Kidney capillary endothelial cell (primary cell): ENCODE results near the gene INSL3.
"Not testable (repeated sequence)": the region's sequence is repeated elsewhere in the genome, so short reads cannot be mapped to it uniquely, and the experiment has no call there.

ENCODE experiments used
- DNase-seq: peaks from one replicate; pipeline ENCODE4 v3.0.0-alpha.2; 2018; ENCODE audit warnings: low spot score

Gene INSL3

DNA sequence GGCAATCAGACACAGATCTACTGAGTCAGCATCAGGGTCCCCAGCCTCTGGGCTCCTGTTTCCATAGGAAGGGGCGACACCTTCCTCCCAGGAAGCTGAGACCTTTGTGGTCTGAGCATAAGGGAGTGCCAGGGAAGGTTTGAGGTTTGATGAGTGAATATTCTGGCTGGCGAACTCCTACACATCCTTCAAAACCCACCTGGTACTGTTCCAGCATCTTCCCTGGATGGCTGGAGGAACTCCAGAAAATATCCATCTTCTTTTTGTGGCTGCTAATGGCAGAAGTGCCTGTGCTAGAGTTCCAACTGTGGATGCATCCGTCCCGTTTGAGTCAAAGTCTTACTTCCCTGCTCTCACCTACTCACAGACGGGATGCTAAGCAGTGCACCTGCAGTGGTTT, 9.2 kb downstream of the INSL3 start:
- DNase-seq = no peak

DNA sequence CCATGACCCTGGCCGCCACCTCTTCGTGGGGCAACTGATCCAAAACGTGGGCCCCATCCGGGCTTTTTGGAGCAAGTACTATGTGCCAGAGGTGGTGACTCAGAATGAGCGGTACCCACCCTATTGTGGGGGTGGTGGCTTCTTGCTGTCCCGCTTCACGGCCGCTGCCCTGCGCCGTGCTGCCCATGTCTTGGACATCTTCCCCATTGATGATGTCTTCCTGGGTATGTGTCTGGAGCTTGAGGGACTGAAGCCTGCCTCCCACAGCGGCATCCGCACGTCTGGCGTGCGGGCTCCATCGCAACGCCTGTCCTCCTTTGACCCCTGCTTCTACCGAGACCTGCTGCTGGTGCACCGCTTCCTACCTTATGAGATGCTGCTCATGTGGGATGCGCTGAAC, 9.6 kb downstream of the INSL3 start:
- no peak for DNase-seq

DNA sequence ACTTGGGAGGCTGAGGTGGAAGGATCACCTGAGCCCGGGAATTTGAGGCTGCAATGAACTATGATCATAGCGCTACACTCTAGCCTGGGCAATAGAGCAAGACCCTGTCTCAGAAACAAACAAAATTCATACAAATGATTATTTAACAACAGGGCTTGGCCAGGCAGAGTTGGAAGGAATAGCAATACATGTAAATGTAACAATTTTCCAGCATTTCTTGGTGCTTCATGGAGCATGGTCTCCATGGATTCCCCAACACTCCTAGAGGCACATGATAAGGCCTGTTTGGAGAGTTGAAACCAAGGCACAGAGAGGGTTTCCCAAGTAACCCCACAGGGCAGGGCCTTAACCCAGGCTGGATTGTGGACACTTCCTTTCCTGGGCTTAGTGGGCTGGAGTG, 10.2 kb downstream of the INSL3 start:
- DNase-seq = no peak

DNA sequence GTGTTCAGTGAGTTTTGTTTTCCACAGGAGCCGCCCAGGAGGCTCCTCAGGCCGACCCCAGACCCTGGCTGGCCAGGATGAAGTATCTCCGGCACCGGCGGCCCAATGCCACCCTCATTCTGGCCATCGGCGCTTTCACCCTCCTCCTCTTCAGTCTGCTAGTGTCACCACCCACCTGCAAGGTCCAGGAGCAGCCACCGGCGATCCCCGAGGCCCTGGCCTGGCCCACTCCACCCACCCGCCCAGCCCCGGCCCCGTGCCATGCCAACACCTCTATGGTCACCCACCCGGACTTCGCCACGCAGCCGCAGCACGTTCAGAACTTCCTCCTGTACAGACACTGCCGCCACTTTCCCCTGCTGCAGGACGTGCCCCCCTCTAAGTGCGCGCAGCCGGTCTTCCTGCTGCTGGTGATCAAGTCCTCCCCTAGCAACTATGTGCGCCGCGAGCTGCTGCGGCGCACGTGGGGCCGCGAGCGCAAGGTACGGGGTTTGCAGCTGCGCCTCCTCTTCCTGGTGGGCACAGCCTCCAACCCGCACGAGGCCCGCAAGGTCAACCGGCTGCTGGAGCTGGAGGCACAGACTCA, 13.5 kb downstream of the INSL3 start:
- no peak for DNase-seq

DNA sequence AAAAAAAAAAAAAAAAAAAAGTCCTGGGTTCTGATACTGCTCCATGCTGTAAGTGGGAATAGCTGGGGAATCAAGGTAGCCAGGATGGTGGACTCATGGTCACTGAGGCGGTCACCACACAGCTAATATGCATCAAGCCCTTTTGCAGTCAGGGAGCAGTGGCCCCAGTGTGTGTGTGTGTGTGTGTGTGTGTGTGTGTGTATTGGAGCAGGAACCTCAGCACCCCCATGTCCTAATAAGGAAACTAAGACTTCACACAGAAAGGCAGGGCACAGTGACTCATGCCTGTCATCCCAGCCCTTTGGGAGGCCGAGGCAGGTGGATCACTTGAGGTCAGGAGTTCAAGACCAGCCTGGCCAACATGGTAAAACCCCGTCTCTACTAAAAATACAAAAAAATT, 14.4 kb downstream of the INSL3 start:
- DNase-seq = no peak

DNA sequence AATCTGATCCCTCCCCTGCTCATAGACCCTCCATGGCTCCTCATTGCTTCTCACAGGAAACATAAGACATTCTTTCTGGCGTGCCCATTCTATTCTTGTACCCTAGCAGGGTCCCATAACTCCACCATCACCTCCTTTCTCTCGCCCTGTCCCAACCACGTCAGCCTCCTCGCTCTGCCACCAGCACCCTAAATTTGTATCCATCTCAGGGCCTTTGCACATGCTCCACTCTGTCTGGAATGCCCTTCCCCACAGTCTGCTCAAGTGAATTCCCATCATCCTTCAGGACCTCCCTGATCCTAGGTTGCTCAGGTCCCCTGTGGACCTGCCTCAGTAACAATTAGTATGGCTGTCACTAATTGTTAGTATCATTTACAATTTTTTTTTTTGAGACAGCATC, 15.9 kb downstream of the INSL3 start:
- DNase-seq = no peak

DNA sequence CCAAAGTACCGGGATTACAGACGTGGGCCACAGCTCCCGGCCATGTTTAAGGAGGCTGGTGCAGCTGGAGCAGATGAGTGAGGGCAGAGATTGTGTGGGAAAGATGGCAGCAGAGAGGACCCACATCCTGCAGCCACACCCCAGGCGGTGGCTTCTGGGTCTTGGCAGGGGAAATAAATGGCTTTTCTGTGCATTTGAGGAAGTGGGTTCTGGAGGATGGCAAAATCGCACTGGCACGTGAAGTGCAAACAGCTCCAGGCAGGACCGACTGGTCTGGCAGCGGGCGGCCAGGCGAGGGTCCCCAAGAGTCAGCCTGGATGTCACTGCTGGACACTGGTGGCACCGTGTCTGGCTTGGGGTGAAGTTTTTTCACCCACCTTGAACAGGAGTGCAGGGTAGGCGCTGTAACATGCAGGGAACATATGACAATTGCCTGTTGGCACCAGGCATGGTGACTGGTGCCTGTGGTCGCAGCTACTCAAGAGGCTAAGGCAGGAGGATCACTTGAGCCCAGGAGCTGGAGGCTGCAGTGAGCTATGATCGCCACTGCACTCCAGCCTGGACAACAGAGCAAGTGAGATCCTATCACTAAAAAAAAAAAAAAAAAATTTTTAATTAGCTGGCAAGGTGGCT, 17.9 kb downstream of the INSL3 start:
- DNase-seq = no peak

DNA sequence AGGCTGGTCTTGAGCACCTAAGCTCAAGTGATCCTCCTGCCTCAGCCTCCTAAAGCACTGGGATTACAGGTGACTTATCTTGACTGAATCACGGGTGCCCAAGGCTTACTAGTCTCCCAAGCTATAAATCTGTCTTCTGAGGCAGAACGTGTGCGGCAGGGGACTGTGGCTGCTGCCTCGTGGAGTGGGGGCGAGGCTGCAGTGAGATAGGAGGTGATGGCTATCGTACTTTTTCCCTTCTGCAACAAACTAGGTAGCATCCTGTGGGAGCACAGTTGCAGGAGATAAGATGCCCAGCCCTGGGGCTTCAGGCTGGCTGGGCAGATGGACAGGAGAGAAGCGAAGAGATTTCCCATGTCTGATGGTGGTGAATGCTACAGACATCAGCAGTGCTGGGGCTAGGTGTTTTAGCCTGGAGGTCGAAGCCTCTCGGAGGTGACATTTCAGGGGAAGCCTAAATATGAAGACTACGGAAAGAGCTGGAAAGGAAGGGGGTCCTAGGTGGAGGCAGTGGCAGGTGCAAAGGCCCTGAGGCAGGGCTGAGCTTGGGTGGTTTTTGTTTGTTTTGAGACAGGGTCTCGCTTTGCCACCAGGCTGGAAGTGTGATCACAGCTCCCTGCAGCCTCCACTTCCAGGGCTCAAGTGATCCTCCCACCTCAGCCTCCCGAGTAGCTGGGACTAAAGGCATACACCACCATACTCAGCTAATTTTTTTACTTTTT, 19.0 kb downstream of the INSL3 start:
- no peak for DNase-seq

DNA sequence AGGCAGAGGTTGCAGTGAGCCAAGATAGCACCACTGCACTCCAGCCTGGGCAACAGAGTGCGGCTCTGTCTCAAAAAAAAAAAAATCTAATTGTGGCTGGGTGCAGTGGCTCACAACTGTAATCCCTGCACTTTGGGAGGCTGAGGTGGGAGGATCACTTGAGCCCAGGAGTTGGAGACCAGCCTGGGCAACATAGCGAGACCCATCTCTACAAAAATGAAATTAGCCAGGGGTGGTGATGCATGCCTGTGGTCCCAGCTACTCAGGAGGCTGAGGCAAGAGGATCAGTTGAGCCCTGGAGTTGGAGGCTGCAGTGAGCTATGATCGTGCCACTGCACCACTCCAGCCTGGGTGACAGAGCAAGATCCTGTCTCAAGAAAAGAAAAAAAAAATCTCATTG, 22.7 kb downstream of the INSL3 start:
- DNase-seq = not testable (repeated sequence)

DNA sequence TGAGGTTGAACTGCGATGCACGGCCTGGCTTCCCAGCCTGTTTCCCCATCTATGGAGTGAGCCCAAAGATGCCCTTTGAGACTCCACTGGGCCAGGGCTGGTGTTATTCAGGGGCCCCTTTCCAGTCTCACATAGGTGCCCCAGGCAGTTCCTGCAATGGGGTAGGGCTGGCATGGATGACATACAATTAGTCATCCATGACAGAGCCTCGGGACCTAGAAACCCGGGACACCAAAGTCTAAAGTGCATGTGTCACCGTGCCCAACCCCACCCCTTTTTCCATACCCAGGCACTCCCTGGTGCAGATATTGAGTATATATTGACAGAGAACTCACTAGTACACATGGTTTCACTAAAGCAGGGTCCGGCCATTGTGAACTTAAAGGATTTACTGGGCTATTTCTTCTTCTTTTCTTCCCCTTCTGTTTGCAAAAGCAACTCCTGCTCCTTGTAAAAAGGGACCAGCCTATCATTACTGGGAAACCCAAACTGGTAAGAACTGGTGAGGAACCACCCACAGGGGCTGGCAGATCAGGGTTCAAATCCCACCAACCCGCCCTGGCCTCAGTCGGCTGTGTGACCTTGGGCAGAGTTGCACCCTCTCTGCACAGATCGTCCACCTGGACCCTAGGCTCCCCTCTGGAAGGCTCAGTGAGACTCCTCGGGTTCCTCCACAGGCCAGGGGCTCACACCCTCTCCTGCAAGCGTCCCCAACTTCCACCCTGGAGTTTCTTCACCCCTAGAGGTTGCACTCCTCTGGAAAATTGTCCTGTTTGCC, 23.7 kb downstream of the INSL3 start:
- no peak for DNase-seq

DNA sequence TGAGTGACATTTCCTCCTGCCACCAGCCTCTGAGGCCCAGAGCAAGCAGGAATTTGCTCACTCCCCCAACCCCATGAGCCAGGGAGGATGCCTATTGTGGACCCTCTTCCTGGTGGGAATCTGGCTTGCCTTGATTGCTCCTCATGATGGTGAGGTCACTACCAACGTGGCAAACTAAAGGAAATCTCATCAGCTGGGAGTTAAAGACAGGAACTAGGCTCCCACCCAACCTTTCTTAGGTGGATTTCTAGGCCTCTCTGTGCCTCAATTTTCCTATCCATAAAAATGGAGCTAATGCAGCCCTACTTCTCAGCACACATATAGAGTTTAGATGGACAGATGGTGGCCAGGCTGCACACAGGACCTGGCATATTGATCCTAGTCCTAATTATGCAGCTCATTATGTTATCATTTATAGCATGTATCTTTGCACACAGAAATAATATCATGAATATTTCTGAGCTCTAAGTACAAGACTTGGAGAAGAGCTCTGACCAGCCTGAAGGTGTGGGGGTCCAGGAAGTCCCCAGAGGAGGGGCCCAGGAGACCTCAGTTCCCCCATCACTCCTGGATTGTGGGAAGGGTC, 24.4 kb downstream of the INSL3 start:
- DNase-seq = no peak

DNA sequence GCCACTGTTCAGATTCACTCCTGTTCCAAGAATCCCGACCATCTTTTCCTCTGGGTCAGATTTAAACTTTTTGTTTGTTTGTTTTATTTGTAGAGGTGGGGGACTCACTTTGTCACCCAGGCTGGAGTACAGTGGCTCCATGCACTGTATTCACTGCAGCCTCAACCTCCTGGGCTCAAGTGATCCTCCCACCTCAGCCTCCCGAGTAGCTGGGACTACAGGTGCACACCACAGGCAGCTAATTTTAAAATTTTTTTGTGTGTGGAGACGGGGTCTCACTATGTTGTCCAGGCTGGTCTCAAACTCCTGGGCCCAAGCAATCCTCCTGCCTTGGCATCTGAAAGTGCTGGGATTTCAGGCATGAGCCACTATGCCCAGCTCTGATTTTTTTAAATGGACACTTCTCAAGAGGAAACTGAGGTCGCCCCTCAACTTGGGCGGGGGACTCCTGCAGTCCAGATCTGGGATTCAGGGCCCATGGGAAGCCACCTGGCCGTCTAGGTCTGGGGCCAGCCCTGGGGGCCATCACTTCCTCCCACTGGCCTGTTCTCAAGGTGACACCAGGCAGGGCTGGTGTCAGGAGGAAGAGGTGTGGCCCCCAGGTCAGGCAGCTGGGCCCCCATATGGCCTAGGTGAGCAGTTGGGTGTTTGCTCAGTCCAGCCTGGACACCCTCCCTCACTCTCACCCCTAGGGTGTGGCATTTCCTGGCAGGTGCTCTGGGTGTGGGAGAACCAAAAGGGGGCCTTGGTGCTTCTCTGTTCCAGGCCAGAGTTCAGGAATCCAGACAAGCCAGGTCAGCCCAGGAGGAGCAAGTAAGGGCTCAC, 25.1 kb downstream of the INSL3 start:
- DNase-seq = no peak

DNA sequence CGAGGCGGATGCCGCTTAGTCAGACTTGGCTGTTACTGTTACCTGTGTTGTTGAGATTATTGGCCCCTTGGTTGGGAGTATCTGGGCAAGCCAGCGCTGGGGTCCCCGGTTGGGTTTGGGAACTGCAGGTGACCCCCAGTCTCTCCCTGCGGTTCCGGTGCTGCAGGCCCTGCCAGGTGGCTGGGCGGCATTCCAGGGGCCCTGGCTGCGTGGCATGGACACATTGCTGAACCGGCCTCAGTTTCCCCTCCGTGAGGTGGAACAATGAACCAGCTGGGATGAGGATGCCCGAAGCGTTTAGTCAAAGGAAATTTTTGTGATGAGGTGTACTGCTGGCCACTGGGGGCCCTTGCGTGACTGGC, 25.8 kb downstream of the INSL3 start:
- DNase-seq = no peak

DNA sequence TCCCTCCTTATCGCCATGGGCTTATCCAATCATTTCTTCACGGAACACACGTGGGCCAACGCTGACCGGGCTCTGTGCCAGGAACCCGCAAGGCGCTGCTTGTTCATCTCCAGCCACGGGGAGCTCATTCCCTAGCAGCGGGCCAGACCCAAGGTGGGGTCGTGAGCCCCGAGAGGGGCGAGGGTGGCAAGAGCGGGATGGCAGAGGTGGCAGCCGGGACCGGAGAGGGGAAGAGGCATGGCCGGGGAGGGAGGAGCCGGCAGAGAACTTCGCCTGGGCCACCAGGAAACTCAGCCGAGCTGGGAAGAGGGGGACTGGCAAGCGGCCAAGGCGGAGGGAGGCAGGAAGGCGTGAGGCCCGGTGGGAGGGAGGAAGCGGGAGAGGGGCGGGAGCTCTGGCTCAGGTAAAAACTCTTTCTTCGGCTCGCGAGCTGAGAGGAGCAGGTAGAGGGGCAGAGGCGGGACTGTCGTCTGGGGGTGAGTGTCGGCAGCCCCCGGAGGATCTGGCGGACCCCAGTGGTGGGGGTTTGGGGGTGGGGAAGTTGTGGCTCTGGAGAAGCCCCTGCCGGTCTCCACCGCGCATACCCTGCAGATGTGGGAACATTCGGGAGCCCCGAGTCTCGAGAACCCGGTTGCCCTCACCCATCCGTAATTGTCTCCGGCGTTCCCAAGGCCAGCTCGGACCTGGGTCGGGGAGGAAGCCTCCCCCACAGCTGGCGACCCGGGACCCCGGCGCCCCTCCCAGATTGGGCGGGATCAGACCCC, 26.4 kb downstream of the INSL3 start, which contains the start of gene B3GNT3:
Gene B3GNT3 (plus strand): TSS at position 408 of the 764 bp plus-strand sequence. CDS start 12,670 bp downstream, outside the sequence.
- DNase-seq = no peak

DNA sequence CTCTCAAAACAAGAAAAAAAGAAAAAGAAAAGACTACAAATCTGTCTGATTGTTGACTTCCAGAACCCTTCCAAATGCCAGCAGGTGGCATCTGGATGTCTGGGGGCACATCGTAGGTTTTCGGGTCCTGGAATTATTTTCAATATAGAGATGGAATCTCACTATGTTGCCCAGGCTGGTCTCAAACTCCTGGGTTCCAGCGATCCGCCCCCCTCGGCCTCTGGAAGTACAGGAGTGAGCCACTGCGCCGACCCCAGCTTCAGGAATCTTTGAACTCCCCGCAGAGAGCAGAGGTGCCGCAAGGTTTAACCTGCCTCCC, 26.9 kb downstream of the INSL3 start:
- no peak for DNase-seq

DNA sequence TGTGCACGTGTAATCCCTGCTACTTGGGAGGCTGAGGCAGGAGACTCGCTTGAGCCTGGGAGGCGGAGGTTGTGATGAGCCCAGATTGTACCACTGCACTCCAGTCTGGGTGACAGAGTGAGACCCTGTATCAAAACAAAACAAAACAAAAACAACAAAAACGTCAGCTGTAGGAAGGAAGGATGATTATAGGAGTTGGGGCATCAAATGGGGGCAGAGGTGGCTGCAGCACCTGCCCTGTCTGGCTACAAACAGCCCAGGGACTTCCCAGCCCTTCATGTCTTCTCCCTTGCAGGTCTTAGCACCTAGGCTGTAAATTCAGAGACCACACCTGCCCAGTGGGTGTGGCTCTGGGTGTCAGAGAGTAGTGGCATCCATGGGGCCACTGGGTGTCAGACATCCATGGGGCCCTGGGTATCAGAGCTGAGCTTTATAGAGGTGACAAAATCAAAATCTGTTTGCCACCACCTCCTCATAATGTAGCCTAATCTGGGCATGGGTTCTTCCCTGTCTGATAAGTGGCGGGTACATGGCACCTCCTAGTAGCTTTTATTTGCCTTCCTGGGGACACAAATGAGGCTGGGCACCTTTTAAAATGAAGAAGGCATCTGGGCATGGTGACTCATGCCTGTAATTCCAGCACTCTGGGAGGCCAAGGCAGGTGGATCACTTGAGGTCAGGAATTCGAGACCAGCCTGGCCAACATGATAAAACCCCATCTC, 31.1 kb downstream of the INSL3 start:
- DNase-seq = no peak

DNA sequence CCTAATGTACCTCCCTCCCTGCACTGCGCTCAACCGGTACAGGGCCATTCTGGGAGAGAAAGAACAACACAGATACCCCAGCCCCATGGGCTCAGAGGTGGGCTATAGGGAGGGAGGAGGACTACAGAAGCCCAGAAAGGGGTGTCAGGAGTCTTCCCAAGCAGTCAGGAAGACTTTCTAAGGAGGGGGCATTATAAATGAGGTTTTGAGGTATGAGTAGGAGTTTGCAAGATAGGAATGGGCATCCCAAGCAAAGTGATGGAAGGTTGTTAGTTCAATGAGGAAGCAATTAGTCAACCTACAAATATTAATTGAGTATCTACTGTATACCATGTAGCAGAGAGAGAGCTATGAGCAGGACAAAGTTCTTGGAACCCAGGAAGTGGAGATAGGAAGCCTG, 32.7 kb downstream of the INSL3 start:
- no peak for DNase-seq

DNA sequence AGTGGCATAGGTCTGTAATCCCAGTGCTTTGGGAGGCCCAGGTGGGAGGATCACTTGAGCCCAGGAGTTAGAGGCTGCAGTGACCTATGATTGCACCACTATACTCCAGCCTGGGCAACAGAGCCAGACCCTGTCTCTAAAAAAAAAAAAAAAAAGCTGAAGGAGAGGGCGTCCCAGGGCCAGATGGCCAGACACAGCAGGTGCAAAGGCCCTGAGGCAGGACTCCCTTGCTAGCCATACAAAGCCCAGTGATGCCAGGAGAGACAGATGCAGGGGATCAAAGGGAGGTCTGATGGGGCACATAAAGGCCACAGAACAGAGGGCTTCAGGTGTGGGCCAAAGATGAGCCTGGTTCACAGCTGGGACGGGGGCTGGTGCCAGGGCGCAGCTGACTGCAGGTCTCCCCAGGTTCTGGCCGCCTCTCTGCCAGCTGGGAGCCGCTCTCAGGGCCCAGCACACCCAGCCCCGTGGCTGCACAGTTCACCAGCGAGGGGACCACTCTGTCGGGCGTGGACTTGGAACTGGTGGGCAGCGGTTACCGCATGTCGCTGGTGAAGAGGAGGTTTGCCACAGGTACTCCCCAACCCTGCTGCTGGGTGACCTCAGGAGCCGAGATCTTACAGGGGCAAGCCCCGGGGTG, 33.9 kb downstream of the INSL3 start:
- DNase-seq = no peak

DNA sequence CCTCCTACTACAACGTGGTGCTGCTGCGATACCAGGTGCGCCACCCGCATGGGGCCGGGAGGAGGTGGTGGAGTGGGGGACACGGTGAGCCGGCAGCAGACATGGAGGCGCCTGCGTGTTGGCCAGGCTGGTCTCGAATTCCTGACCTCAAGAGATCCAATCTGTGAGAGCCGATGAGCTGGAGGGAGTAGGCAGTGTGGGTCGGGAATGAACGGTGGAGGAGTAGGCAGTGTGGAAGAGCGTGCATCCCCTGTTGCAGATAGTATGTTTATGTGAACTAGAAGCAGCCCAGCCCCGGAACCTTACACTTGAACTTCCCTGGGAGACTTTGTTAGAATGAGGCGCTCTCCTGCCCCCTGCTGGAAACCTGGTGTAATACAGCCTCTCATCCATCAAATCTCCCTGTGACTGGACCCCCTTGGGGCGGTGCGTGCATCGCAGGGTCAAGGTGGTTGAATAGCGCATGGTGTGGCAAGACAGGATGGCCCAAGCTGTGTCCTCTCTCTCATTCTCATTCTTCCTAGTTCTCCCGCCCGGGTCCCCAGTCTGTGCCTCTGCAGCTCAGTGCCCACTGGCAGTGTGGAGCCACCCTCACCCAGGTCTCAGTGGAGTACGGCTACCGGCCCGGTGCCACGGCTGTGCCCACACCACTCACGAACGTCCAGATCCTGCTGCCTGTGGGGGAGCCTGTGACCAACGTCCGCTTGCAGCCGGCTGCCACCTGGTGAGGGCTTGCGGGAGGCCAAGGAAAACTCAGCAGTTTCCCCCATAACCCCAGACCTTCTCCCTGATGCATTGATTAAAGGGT, 36.9 kb downstream of the INSL3 start:
- DNase-seq = peak; percentile 62
